BJ (cell line): ENCODE data around the gene FHOD1. TPM values are rescaled to one million over a fixed set of nuclear protein-coding genes. Genes with fewer than 3 reads are reported as not detected.

Source experiments
- CTCF ChIA-PET: fragments of 350-600 bp; formaldehyde crosslinking; extraction: SDS; loops from one replicate; lab custom pipeline; 2021; ENCODE audit warnings: antibody characterized with exemption, inconsistent platforms; lab: Yijun Ruan, JAX
- POLR2A ChIA-PET: fragments of 300-600 bp; sonication (Branson Sonifier 250); formaldehyde crosslinking; extraction: SDS; loops from one replicate; lab custom pipeline; 2021; ENCODE audit warnings: antibody characterized with exemption; lab: Charles Lee
- DNase-seq: peaks from one replicate; pipeline ENCODE4 v3.0.0-alpha.2; 2011; ENCODE audit warnings: low read depth
- H3K27me3 ChIP-seq: 2 replicates; pipeline ENCODE4 v1.6.0; 2011; ENCODE audit warnings: low read length; ENCODE audit not compliant: control insufficient read depth, insufficient read depth
- H3K36me3 ChIP-seq: 2 replicates; pipeline ENCODE4 v1.5.1; 2011; ENCODE audit warnings: low read length; ENCODE audit not compliant: control insufficient read depth, insufficient read depth
- H3K4me3 ChIP-seq: 2 replicates; pipeline ENCODE4 v1.5.1; 2011; ENCODE audit warnings: low read depth, mild to moderate bottlenecking, control low read depth, low read length
- CTCF ChIP-seq: IDR thresholded peaks from 2 replicates; pipeline ENCODE4 v1.5.1; 2011; ENCODE audit warnings: low read depth, mild to moderate bottlenecking, control low read depth, inconsistent platforms, low read length, moderate library complexity; ENCODE audit not compliant: insufficient read depth
- polyA plus RNA-seq: library from polyadenylated mRNA; depleted of rRNA; stranded (reverse); fragments of >200 nt; gene quantifications from 2 replicates; pipeline ENCODE4 v1.2.3, GENCODE V29; 2011

The FHOD1 gene
- polyA plus RNA-seq, 1 experiment: 23.0 TPM

- TF ChIP-seq CTCF: no peak
- CTCF ChIA-PET: no interaction called here
- POLR2A ChIA-PET: no interaction called here
- peaks cover 36% of the 10 kb centered on the region for H3K36me3 ChIP-seq
- no peak overlapping the region for H3K4me3 ChIP-seq
- H3K27me3 ChIP-seq: no peaks in the 10 kb centered on the region
- no peak for DNase-seq
Measured at GRCh38 chr16:67229906-67230808, 17.1 kb downstream of the FHOD1 start.

GRCh38 chr16:67228905-67229304, 18.4 kb downstream of the FHOD1 start:
- CTCF ChIA-PET: no interaction called here
- H3K36me3 ChIP-seq: peaks cover 30% of the 10 kb centered on the region

GRCh38 chr16:67228034-67228785, 19.1 kb downstream of the FHOD1 start:
- H3K27me3 ChIP-seq: no peaks in the 10 kb centered on the region
- CTCF ChIA-PET: interaction anchor here (1.4 to 2.3 kb wide), 4 partner anchors 10 to 43 kb away, joined by 3 to 15 read pairs (median 6); no protein-coding TSS in a partner anchor
- POLR2A ChIA-PET: no interaction called here
- peak overlapping the region; percentile 98 for H3K4me3 ChIP-seq
- no peak for DNase-seq
- no peak for TF ChIP-seq CTCF
- H3K36me3 ChIP-seq: peaks cover 29% of the 10 kb centered on the region

More at GRCh38 chr16:67228905-67229304, 18.4 kb downstream of the FHOD1 start:
- POLR2A ChIA-PET: no interaction called here
- Histone ChIP-seq H3K4me3 (no peak overlapping the region), H3K27me3 (no peaks in the 10 kb centered on the region)
- no peak for TF ChIP-seq CTCF
- DNase-seq: no peak

GRCh38 chr16:67227567-67227921, 19.7 kb downstream of the FHOD1 start:
- Histone ChIP-seq H3K36me3 (peaks cover 29% of the 10 kb centered on the region), H3K27me3 (no peaks in the 10 kb centered on the region), H3K4me3 (peak overlapping the region; percentile 98)
- no peak for TF ChIP-seq CTCF
- DNase-seq: no peak
- CTCF ChIA-PET: interaction anchor here (1.0 to 2.3 kb wide), 6 partner anchors 8 to 42 kb away, joined by 3 to 15 read pairs (median 4); partner anchors contain the start of gene FHOD1
- POLR2A ChIA-PET: interaction anchor here (0.7 kb wide), 1 partner anchor 17 kb away, joined by 3 read pairs; no protein-coding TSS in a partner anchor
